H9 (cell line): Measurements from ENCODE around the gene RNASEH2B. TPM values are rescaled to one million over a fixed set of nuclear protein-coding genes. Genes with fewer than 3 reads are reported as not detected.

Experiments
- DNase-seq: peaks from one replicate; pipeline ENCODE4 v3.0.0-alpha.2; 2017
- H2AFZ ChIP-seq: one replicate; pipeline ENCODE4 v1.6.1; 2013; ENCODE audit warnings: mild to moderate bottlenecking, low read length, control low read depth, moderate library complexity
- H2AK5ac ChIP-seq: 2 replicates; pipeline ENCODE4 v1.6.1; 2013; ENCODE audit warnings: low read length, control low read depth, mixed read lengths; ENCODE audit not compliant: insufficient read length
- H2BK120ac ChIP-seq: one replicate; pipeline ENCODE4 v1.6.1; 2013; ENCODE audit warnings: low read depth, mild to moderate bottlenecking, low read length, control low read depth, inconsistent platforms; ENCODE audit not compliant: poor library complexity, severe bottlenecking
- H2BK12ac ChIP-seq: 2 replicates; pipeline ENCODE4 v1.6.1; 2013; ENCODE audit warnings: low read length, control low read depth, mixed read lengths, low read depth; ENCODE audit not compliant: insufficient read length
- H2BK15ac ChIP-seq: 2 replicates; pipeline ENCODE4 v1.6.1; 2013; ENCODE audit warnings: low read depth, low read length, control low read depth
- H2BK20ac ChIP-seq: one replicate; pipeline ENCODE4 v1.6.1; 2013; ENCODE audit warnings: low read depth, mild to moderate bottlenecking, low read length, control low read depth, inconsistent platforms; ENCODE audit not compliant: poor library complexity, severe bottlenecking
- H2BK5ac ChIP-seq: 2 replicates; pipeline ENCODE4 v1.6.1; 2013; ENCODE audit warnings: low read length, control low read depth, mixed read lengths; ENCODE audit not compliant: insufficient read length
- H3K14ac ChIP-seq: 2 replicates; pipeline ENCODE4 v1.6.1; 2013; ENCODE audit warnings: low read length, control low read depth; ENCODE audit not compliant: insufficient read depth
- H3K18ac ChIP-seq: 2 replicates; pipeline ENCODE4 v1.6.1; 2013; ENCODE audit warnings: low read depth, mild to moderate bottlenecking, mixed read lengths, low read length, control low read depth; ENCODE audit not compliant: insufficient read length
- H3K23ac ChIP-seq: 2 replicates; pipeline ENCODE4 v1.6.1; 2013; ENCODE audit warnings: low read length, control low read depth, mixed read lengths, low read depth; ENCODE audit not compliant: insufficient read length
- H3K23me2 ChIP-seq: 2 replicates; pipeline ENCODE4 v1.6.1; 2013; ENCODE audit warnings: low read depth, mild to moderate bottlenecking, mixed read lengths, low read length, control low read depth; ENCODE audit not compliant: insufficient read length, poor library complexity, severe bottlenecking
- H3K27ac ChIP-seq: 2 replicates; pipeline ENCODE4 v1.5.1; 2013; ENCODE audit warnings: low read length, control low read depth, mixed read lengths, low read depth; ENCODE audit not compliant: insufficient read length
- H3K27me3 ChIP-seq: 2 replicates; pipeline ENCODE4 v1.6.1; 2013; ENCODE audit warnings: low read length, control low read depth, inconsistent platforms; ENCODE audit not compliant: insufficient read depth
- H3K4ac ChIP-seq: 2 replicates; pipeline ENCODE4 v1.6.1; 2013; ENCODE audit warnings: low read depth, mild to moderate bottlenecking, control low read depth, inconsistent platforms, low read length, moderate library complexity
- H3K4me1 ChIP-seq: 2 replicates; pipeline ENCODE4 v1.6.1; 2013; ENCODE audit warnings: low read length, control low read depth, inconsistent platforms; ENCODE audit not compliant: insufficient read depth
- H3K4me2 ChIP-seq: 2 replicates; pipeline ENCODE4 v1.6.1; 2013; ENCODE audit warnings: low read length, control low read depth, mixed read lengths; ENCODE audit not compliant: insufficient read length, insufficient read depth
- H3K56ac ChIP-seq: 2 replicates; pipeline ENCODE4 v1.6.1; 2013; ENCODE audit warnings: low read depth, mild to moderate bottlenecking, mixed read lengths, low read length, control low read depth; ENCODE audit not compliant: insufficient read length
- H3K79me1 ChIP-seq: 2 replicates; pipeline ENCODE4 v1.6.1; 2013; ENCODE audit warnings: low read depth, mild to moderate bottlenecking, moderate library complexity, low read length, control low read depth, inconsistent platforms; ENCODE audit not compliant: insufficient read depth, poor library complexity, severe bottlenecking
- H3K79me2 ChIP-seq: 2 replicates; pipeline ENCODE4 v1.6.1; 2013; ENCODE audit warnings: low read length, control low read depth, inconsistent platforms; ENCODE audit not compliant: insufficient read depth
- H3K9ac ChIP-seq: 2 replicates; pipeline ENCODE4 v1.6.1; 2013; ENCODE audit warnings: low read length, control low read depth, mixed read lengths; ENCODE audit not compliant: insufficient read length; ENCODE audit errors: extremely low read depth
- H3K9me3 ChIP-seq: one replicate; pipeline ENCODE4 v1.6.1; 2013; ENCODE audit warnings: low read depth, low read length, inconsistent platforms; ENCODE audit not compliant: control insufficient read depth
- H3T11ph ChIP-seq: one replicate; pipeline ENCODE4 v1.6.1; 2013; ENCODE audit warnings: mild to moderate bottlenecking, low read length, control low read depth, inconsistent platforms
- H4K20me1 ChIP-seq: one replicate; pipeline ENCODE4 v1.6.1; 2013; ENCODE audit not compliant: control insufficient read depth, insufficient read length, insufficient read depth
- H4K5ac ChIP-seq: 2 replicates; pipeline ENCODE4 v1.6.1; 2013; ENCODE audit warnings: low read depth, mild to moderate bottlenecking, mixed read lengths, low read length, control low read depth; ENCODE audit not compliant: insufficient read length
- H4K8ac ChIP-seq: replicated peaks from 2 replicates; pipeline ENCODE4 v1.6.1; 2013; ENCODE audit warnings: low read length, control low read depth, mixed read lengths, low read depth; ENCODE audit not compliant: insufficient read length
- H4K91ac ChIP-seq: 2 replicates; pipeline ENCODE4 v1.6.1; 2013; ENCODE audit warnings: low read depth, mild to moderate bottlenecking, moderate library complexity, mixed read lengths, low read length, control low read depth; ENCODE audit not compliant: insufficient read length
- H3K27ac Mint-ChIP-seq, 3 experiments: 2 replicates in 2 of 3; 3 replicates in 1 of 3; pipeline ENCODE4 v1.8.0; 2020 to 2021; ENCODE audit warnings: mixed read lengths in 3 of 3, mild to moderate bottlenecking in 1 of 3, moderate library complexity in 1 of 3
- H3K27me3 Mint-ChIP-seq: 2 replicates; pipeline ENCODE4 v1.8.0; 2021; ENCODE audit warnings: low read depth, mild to moderate bottlenecking, moderate library complexity, mixed read lengths
- H3K36me3 Mint-ChIP-seq, 3 experiments: 2 replicates in 2 of 3; 3 replicates in 1 of 3; pipeline ENCODE4 v1.8.0; 2020 to 2021; ENCODE audit warnings: low read depth in 3 of 3, mixed read lengths in 3 of 3; ENCODE audit not compliant: insufficient read depth in 1 of 3
- H3K4me1 Mint-ChIP-seq, 2 experiments: 2 replicates each; pipeline ENCODE4 v1.8.0; 2020; ENCODE audit warnings: mixed read lengths in 2 of 2
- H3K4me3 Mint-ChIP-seq, 2 experiments: 2 replicates in 1 of 2; 3 replicates in 1 of 2; pipeline ENCODE4 v1.8.0; 2020 to 2021; ENCODE audit warnings: mild to moderate bottlenecking in 2 of 2, mixed read lengths in 2 of 2, moderate library complexity in 1 of 2
- H3K9me3 Mint-ChIP-seq, 2 experiments: 2 replicates in 1 of 2; 3 replicates in 1 of 2; pipeline ENCODE4 v1.8.0; 2020; ENCODE audit warnings: mild to moderate bottlenecking in 2 of 2, mixed read lengths in 2 of 2, moderate library complexity in 1 of 2
- WGBS: extraction: QIAGEN DNeasy Blood & Tissue Kit; methylation state at CpG from one replicate; pipeline ENCODE4 v1.1.7; 2013; ENCODE audit warnings: missing lambda C conversion rate, low lambda C conversion rate, mixed read lengths; ENCODE audit not compliant: insufficient read length; ENCODE audit errors: extremely low coverage; 5-methylcytosine and 5-hydroxymethylcytosine counted together
- total RNA-seq: library from RNA; stranded (reverse); gene quantifications from 2 replicates; pipeline ENCODE4 v1.2.1, GENCODE V29; 2021
- TF ChIP-seq, protein P1 (sequence below): fragments of 200-600 bp; sonication (generic); conservative IDR thresholded peaks from 3 replicates; pipeline ENCODE4 v1.8.0; 2021; ENCODE audit warnings: antibody characterized with exemption, mild to moderate bottlenecking

Gene RNASEH2B
- total RNA-seq, 1 experiment from 2014 or later: 53.9 TPM

DNA sequence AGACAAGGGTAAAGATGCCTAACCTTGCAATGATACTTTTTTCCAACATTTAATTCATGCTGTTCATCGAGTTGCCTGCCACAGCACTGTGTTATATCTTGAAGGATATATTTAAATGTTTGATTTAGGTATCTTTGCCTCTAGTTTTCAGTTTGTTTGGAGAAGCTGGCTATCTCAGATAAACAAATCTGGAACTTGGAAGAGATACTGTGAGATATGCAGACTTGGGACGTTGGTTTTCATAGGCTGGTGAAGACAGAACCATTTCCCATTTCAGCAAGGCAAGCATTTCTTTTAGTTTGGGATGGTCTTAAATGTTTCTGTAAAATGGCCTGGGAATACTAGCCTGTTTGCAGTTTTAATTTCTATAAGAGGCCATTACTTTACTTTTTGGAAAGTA, 3.3 kb downstream of the RNASEH2B start:
- H3K23me2 ChIP-seq: peaks cover 3% of the 10 kb centered on the region
- TF ChIP-seq, protein P1, sequence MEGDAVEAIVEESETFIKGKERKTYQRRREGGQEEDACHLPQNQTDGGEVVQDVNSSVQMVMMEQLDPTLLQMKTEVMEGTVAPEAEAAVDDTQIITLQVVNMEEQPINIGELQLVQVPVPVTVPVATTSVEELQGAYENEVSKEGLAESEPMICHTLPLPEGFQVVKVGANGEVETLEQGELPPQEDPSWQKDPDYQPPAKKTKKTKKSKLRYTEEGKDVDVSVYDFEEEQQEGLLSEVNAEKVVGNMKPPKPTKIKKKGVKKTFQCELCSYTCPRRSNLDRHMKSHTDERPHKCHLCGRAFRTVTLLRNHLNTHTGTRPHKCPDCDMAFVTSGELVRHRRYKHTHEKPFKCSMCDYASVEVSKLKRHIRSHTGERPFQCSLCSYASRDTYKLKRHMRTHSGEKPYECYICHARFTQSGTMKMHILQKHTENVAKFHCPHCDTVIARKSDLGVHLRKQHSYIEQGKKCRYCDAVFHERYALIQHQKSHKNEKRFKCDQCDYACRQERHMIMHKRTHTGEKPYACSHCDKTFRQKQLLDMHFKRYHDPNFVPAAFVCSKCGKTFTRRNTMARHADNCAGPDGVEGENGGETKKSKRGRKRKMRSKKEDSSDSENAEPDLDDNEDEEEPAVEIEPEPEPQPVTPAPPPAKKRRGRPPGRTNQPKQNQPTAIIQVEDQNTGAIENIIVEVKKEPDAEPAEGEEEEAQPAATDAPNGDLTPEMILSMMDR: no peak
- no peak overlapping the region for H2BK20ac ChIP-seq
- H4K91ac ChIP-seq: no peak overlapping the region
- H3K9me3 ChIP-seq: no peaks in the 10 kb centered on the region
- H3T11ph ChIP-seq: no peak overlapping the region
- H3K18ac ChIP-seq: no peak overlapping the region
- H4K8ac ChIP-seq: no peak overlapping the region
- no peak overlapping the region for H3K14ac ChIP-seq
- Mint-ChIP-seq H3K9me3 (no peaks in the 10 kb centered on the region), H3K27me3 (no peaks in the 10 kb centered on the region; the same call in 1 of the 2 replicates), H3K4me3 (no peak overlapping the region), H3K36me3 (0 out of 7 replicates have a peak, but pooled peaks cover 0 to 2% (median 0%) of the 10 kb centered on the region in 3 experiments), H3K4me1 (peaks cover 45 to 46% of the 10 kb centered on the region in 2 experiments), H3K27ac (no peak overlapping the region)
- H3K79me2 ChIP-seq: peaks cover 6% of the 10 kb centered on the region; the same call in 1 of the 2 replicates
- H3K4me1 ChIP-seq: peaks cover 5% of the 10 kb centered on the region; the same call in 1 of the 2 replicates
- no CpG with 5 or more reads among the region's 2 CpGs for WGBS
- no peak for DNase-seq
- H2BK5ac ChIP-seq: no peak overlapping the region
- no peak overlapping the region for H2AFZ ChIP-seq
- H2AK5ac ChIP-seq: no peak overlapping the region
- H3K23ac ChIP-seq: no peak overlapping the region
- H2BK15ac ChIP-seq: no peak overlapping the region
- H2BK120ac ChIP-seq: no peak overlapping the region
- H3K56ac ChIP-seq: no peak overlapping the region
- H4K20me1 ChIP-seq: no peaks in the 10 kb centered on the region
- H4K5ac ChIP-seq: no peak overlapping the region
- H3K4ac ChIP-seq: no peak overlapping the region
- no peaks in the 10 kb centered on the region for H3K27me3 ChIP-seq
- H3K9ac ChIP-seq: no peak overlapping the region
- no peak overlapping the region for H2BK12ac ChIP-seq
- no peak overlapping the region for H3K4me2 ChIP-seq
- H3K79me1 ChIP-seq: no peaks in the 10 kb centered on the region
- H3K27ac ChIP-seq: no peak overlapping the region
